OCI-LY1 (cell line): ENCODE measurements around the gene CFAP52.
A peak's percentile ranks its signal among the peaks of the same experiment; 100 is the strongest.

Experiments
- H2AFZ ChIP-seq: fragments of 200-600 bp; sonication (generic), shearing (Covaris generic); 2 replicates; pipeline ENCODE4 v1.6.0; 2014; ENCODE audit warnings: antibody characterized with exemption, mild to moderate bottlenecking, low read length
- H3F3A ChIP-seq: fragments of 200-600 bp; sonication (generic), shearing (Covaris generic); 2 replicates; pipeline ENCODE4 v1.6.0; 2014; ENCODE audit warnings: mild to moderate bottlenecking, antibody characterized with exemption, low read length, moderate library complexity; ENCODE audit not compliant: insufficient read depth
- H3K27ac ChIP-seq: fragments of 200-600 bp; sonication (generic); 2 replicates; pipeline ENCODE4 v1.5.1; 2014; ENCODE audit warnings: low read length, mixed run types, mild to moderate bottlenecking, low read depth; ENCODE audit not compliant: poor library complexity, severe bottlenecking
- H3K27me3 ChIP-seq: fragments of 200-600 bp; sonication (generic); 2 replicates; pipeline ENCODE4 v1.6.0; 2014; ENCODE audit warnings: antibody characterized with exemption, mild to moderate bottlenecking, low read length, moderate library complexity; ENCODE audit not compliant: insufficient read depth
- H3K36me3 ChIP-seq: fragments of 200-600 bp; sonication (generic); 2 replicates; pipeline ENCODE4 v1.6.1; 2014; ENCODE audit warnings: mild to moderate bottlenecking, antibody characterized with exemption, low read length, moderate library complexity, mixed read lengths; ENCODE audit not compliant: insufficient read depth
- H3K4me1 ChIP-seq: fragments of 200-600 bp; sonication (generic); 2 replicates; pipeline ENCODE4 v1.5.1; 2014; ENCODE audit warnings: mild to moderate bottlenecking, low read length, moderate library complexity; ENCODE audit not compliant: insufficient read depth, severe bottlenecking
- H3K4me2 ChIP-seq: fragments of 200-600 bp; sonication (generic), shearing (Covaris generic); 2 replicates; pipeline ENCODE4 v1.6.1; 2014; ENCODE audit warnings: low read length
- H3K4me3 ChIP-seq: fragments of 200-600 bp; sonication (generic); 2 replicates; pipeline ENCODE4 v1.5.1; 2014; ENCODE audit warnings: low read length, low read depth, mild to moderate bottlenecking, mixed read lengths; ENCODE audit not compliant: poor library complexity, severe bottlenecking
- H3K79me2 ChIP-seq: fragments of 200-600 bp; shearing (Covaris generic); 2 replicates; pipeline ENCODE4 v1.6.1; 2016; ENCODE audit warnings: mixed run types, low read length, mixed read lengths; ENCODE audit not compliant: insufficient read depth
- H3K9ac ChIP-seq: fragments of 200-600 bp; sonication (generic), shearing (Covaris generic); 2 replicates; pipeline ENCODE4 v1.6.1; 2014; ENCODE audit warnings: mild to moderate bottlenecking, low read length, mixed read lengths
- H3K9me2 ChIP-seq: fragments of 200-600 bp; sonication (generic), shearing (Covaris generic); 2 replicates; pipeline ENCODE4 v1.6.1; 2014; ENCODE audit warnings: low read depth, mild to moderate bottlenecking, low read length, mixed read lengths
- H3K9me3 ChIP-seq: fragments of 200-600 bp; shearing (Covaris generic); 2 replicates; pipeline ENCODE4 v1.6.1; 2014; ENCODE audit warnings: low read length, mixed read lengths
- H4K20me1 ChIP-seq: fragments of 200-600 bp; sonication (generic), shearing (Covaris generic); 2 replicates; pipeline ENCODE4 v1.6.0; 2016; ENCODE audit warnings: mild to moderate bottlenecking, low read length; ENCODE audit not compliant: insufficient read depth
- EZH2 ChIP-seq: fragments of 200-600 bp; sonication (generic), shearing (Covaris generic); IDR thresholded peaks from 2 replicates; pipeline ENCODE4 v1.8.0; 2017; ENCODE audit warnings: borderline replicate concordance, mixed run types, mild to moderate bottlenecking, antibody characterized with exemption, low read length, moderate library complexity, mixed read lengths
- TF ChIP-seq, protein P1 (sequence below): fragments of 200-600 bp; sonication (generic), shearing (Covaris generic); IDR thresholded peaks from 2 replicates; pipeline ENCODE4 v1.5.1; 2017; ENCODE audit warnings: mild to moderate bottlenecking, antibody characterized with exemption, low read length, moderate library complexity, mixed read lengths

Gene CFAP52

DNA sequence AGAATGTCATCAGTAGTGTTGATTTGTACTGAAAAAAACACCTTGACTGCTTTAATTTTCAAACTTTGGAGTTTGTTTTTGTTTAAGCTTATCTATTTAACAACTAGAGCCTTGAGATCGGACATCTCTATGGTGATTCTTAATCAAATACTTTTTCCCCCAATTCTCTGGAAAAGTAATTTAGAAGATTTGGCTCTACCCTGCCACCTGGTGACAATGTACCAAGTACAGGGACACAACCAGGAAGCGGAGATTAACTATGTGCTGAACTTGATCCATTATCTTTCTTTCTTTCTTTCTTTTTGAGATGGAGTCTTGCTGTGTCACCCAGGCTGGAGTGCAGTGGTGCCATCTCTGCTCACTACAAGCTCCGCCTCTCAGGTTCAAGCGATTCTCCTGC is 99.6 kb downstream of the CFAP52 start:
- TF ChIP-seq, protein P1, sequence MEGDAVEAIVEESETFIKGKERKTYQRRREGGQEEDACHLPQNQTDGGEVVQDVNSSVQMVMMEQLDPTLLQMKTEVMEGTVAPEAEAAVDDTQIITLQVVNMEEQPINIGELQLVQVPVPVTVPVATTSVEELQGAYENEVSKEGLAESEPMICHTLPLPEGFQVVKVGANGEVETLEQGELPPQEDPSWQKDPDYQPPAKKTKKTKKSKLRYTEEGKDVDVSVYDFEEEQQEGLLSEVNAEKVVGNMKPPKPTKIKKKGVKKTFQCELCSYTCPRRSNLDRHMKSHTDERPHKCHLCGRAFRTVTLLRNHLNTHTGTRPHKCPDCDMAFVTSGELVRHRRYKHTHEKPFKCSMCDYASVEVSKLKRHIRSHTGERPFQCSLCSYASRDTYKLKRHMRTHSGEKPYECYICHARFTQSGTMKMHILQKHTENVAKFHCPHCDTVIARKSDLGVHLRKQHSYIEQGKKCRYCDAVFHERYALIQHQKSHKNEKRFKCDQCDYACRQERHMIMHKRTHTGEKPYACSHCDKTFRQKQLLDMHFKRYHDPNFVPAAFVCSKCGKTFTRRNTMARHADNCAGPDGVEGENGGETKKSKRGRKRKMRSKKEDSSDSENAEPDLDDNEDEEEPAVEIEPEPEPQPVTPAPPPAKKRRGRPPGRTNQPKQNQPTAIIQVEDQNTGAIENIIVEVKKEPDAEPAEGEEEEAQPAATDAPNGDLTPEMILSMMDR: peak; percentile 9; the same call in 1 of the 2 replicates
- no peak for TF ChIP-seq EZH2
- Histone ChIP-seq H3K27ac (no peak overlapping the region), H4K20me1 (no peaks in the 10 kb centered on the region), H3K9me2 (no peaks in the 10 kb centered on the region), H3K36me3 (no peaks in the 10 kb centered on the region), H2AFZ (no peak overlapping the region), H3K9me3 (peaks cover 9% of the 10 kb centered on the region; the same call in 1 of the 2 replicates), H3K4me2 (no peak overlapping the region), H3K27me3 (no peaks in the 10 kb centered on the region), H3K9ac (no peak overlapping the region), H3F3A (no peaks in the 10 kb centered on the region), H3K4me3 (no peak overlapping the region), H3K4me1 (no peaks in the 10 kb centered on the region), H3K79me2 (no peaks in the 10 kb centered on the region)

DNA sequence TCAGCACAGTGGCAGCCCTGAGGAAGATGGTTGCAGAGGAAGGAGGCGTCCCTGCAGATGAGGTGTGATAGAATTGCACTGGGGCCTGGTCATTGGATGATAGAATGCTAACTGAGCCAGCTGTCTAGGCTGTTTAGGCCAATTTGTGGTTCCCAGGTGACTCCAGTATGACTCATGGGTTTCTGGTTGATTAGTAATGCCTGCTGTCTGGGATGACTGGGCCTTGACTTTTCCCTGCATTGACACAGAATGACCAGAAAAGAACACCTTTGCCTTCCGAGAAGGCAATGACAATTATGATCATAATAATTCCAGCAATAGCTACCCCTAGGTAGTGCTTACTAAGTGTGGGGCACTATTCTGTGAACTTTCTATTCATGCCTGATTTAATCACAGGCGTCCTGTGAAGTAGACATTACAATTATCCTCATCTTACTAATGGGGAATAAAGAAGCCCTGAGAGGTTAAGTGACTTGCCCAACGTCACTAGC is 100.4 kb downstream of the CFAP52 start:
- Histone ChIP-seq H3K4me2 (no peak overlapping the region), H3K4me3 (no peak overlapping the region)
- TF ChIP-seq EZH2: no peak
- TF ChIP-seq, protein P1: no peak

DNA sequence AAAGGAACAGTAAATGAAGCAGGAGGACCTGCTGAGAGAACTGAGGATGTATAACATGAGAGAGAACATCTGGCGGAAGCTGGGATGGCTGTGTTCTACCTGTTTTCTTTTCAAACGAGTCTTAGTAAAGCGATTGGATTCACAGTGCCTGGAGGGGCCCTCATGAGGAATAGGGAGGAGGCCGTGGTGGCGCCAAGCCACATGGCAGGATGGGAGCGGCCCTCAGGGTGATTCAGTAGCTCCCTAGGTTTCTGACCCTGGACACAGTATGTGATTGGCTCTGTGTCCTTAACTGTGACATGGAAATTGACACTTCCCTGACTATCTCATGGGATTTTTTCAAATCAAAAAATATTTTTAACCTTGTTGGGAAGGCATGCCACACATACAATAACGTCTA is 101.0 kb downstream of the CFAP52 start:
- H3K4me3 ChIP-seq: no peak overlapping the region
- H2AFZ ChIP-seq: no peak overlapping the region
- H3K9me2 ChIP-seq: no peaks in the 10 kb centered on the region
- no peaks in the 10 kb centered on the region for H3K36me3 ChIP-seq
- H4K20me1 ChIP-seq: no peaks in the 10 kb centered on the region
- H3K27me3 ChIP-seq: no peaks in the 10 kb centered on the region
- H3K79me2 ChIP-seq: no peaks in the 10 kb centered on the region
- H3F3A ChIP-seq: no peaks in the 10 kb centered on the region
- TF ChIP-seq, protein P1: no peak
- TF ChIP-seq EZH2: no peak
- no peak overlapping the region for H3K27ac ChIP-seq
- no peak overlapping the region for H3K9ac ChIP-seq
- no peaks in the 10 kb centered on the region for H3K4me1 ChIP-seq
- H3K9me3 ChIP-seq: peaks cover 9% of the 10 kb centered on the region; the same call in 1 of the 2 replicates
- H3K4me2 ChIP-seq: no peak overlapping the region

More for the DNA sequence above, 100.4 kb downstream of the CFAP52 start:
- Histone ChIP-seq H2AFZ (no peak overlapping the region), H3K9ac (no peak overlapping the region), H4K20me1 (no peaks in the 10 kb centered on the region), H3K4me1 (no peaks in the 10 kb centered on the region), H3K9me2 (no peaks in the 10 kb centered on the region), H3K79me2 (no peaks in the 10 kb centered on the region), H3K36me3 (no peaks in the 10 kb centered on the region), H3F3A (no peaks in the 10 kb centered on the region), H3K9me3 (peaks cover 9% of the 10 kb centered on the region; the same call in 1 of the 2 replicates), H3K27me3 (no peaks in the 10 kb centered on the region), H3K27ac (no peak overlapping the region)
